ENCODE data around the gene DRG1.

DRG1 gene

GRCh38 chr22:31440681-31441080 is 41.3 kb downstream of the DRG1 start:
- TF ChIP-seq, protein P1, sequence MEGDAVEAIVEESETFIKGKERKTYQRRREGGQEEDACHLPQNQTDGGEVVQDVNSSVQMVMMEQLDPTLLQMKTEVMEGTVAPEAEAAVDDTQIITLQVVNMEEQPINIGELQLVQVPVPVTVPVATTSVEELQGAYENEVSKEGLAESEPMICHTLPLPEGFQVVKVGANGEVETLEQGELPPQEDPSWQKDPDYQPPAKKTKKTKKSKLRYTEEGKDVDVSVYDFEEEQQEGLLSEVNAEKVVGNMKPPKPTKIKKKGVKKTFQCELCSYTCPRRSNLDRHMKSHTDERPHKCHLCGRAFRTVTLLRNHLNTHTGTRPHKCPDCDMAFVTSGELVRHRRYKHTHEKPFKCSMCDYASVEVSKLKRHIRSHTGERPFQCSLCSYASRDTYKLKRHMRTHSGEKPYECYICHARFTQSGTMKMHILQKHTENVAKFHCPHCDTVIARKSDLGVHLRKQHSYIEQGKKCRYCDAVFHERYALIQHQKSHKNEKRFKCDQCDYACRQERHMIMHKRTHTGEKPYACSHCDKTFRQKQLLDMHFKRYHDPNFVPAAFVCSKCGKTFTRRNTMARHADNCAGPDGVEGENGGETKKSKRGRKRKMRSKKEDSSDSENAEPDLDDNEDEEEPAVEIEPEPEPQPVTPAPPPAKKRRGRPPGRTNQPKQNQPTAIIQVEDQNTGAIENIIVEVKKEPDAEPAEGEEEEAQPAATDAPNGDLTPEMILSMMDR (IDR thresholded peaks at IDR 0.05; ENCODE audit: borderline replicate concordance, control extremely low read depth, extremely low read depth, insufficient read depth, missing control alignments), result no peak
- no peak for DNase-seq (ENCODE audit: low spot score)
- in situ Hi-C loops (cut with MboI; ENCODE audit: low sequenced_read_pairs, unreplicated experiment), result no loop called here

- in situ Hi-C loops (cut with MboI; ENCODE audit: low sequenced_read_pairs, unreplicated experiment), result no loop called here
- no peak for DNase-seq (ENCODE audit: low spot score)
- TF ChIP-seq, protein P1 (IDR thresholded peaks at IDR 0.05; ENCODE audit: borderline replicate concordance, control extremely low read depth, extremely low read depth, insufficient read depth, missing control alignments), result no peak
Measured at GRCh38 chr22:31441652-31442051, 42.2 kb downstream of the DRG1 start.

DNA sequence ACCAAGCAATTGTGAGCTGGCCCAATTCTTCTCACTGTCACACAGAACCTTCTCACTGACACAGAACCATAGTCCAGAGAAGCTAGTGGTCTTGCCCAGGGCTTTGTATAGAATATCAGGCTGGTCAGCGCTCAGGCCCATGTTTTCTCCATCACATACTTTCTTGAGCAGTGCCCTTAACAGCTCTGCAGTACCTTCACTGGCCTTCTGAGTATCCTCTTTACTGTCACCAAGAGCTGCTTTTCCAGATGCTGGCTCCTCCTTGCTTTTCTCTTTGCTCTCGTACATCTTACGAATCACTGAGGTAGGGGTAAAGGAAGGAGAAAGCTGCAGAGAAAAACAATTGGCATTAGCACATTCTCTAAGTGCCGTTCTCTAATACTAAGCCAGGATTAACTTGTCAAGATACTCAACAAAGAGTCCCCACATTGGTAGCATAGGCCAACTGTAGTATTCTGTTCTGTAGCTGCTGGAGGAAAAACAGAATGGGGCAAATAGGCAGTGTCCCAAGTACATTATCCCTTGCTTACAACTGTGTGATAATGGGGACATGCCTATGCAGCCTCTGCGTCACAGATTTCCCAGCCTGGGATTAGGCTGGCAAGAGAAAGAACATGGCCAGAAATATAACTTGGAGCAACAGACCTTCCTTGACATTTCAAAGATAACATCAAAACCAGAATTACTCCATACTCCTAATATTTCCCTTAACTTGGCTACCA is 43.5 kb downstream of the DRG1 start:
- in situ Hi-C loops (cut with MboI; ENCODE audit: low sequenced_read_pairs, unreplicated experiment), result no loop called here
- DNase-seq (ENCODE audit: low spot score), result no peak
- TF ChIP-seq, protein P1 (IDR thresholded peaks at IDR 0.05; ENCODE audit: borderline replicate concordance, control extremely low read depth, extremely low read depth, insufficient read depth, missing control alignments), result no peak

GRCh38 chr22:31443516-31443915 is 44.1 kb downstream of the DRG1 start:
- TF ChIP-seq, protein P1 (IDR thresholded peaks at IDR 0.05; ENCODE audit: borderline replicate concordance, control extremely low read depth, extremely low read depth, insufficient read depth, missing control alignments), result no peak
- in situ Hi-C loops (cut with MboI; ENCODE audit: low sequenced_read_pairs, unreplicated experiment), result no loop called here
- DNase-seq (ENCODE audit: low spot score), result no peak

DNA sequence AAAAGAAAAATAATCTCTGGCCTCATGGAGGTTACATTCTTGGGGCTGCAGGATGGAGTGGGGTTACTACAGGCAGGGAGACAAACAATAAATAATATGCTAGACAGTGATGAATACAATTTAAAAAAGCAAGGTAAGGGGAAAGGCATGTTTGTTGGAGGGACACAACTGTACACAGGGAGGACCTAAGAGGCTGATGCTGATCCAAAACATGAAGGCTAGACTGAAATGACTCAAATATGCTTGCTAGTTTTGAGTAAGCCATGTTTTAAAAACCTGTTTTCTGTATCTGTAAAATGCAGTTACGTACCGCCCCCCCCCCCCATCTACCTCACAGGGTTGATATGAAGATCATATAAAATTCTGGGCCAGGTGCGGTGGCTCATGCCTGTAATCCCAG is 46.2 kb downstream of the DRG1 start:
- no peak for DNase-seq (ENCODE audit: low spot score)
- TF ChIP-seq, protein P1 (IDR thresholded peaks at IDR 0.05; ENCODE audit: borderline replicate concordance, control extremely low read depth, extremely low read depth, insufficient read depth, missing control alignments), result no peak
- in situ Hi-C loops (cut with MboI; ENCODE audit: low sequenced_read_pairs, unreplicated experiment), result no loop called here

- TF ChIP-seq, protein P1 (IDR thresholded peaks at IDR 0.05; ENCODE audit: borderline replicate concordance, control extremely low read depth, extremely low read depth, insufficient read depth, missing control alignments), result no peak
- DNase-seq (ENCODE audit: low spot score), result no peak
- in situ Hi-C loops (cut with MboI; ENCODE audit: low sequenced_read_pairs, unreplicated experiment), result no loop called here
Measured at GRCh38 chr22:31446208-31446607, 46.8 kb downstream of the DRG1 start.

All from GM13976 (cell line).